ENCODE results near the gene TSPAN13.

DNA sequence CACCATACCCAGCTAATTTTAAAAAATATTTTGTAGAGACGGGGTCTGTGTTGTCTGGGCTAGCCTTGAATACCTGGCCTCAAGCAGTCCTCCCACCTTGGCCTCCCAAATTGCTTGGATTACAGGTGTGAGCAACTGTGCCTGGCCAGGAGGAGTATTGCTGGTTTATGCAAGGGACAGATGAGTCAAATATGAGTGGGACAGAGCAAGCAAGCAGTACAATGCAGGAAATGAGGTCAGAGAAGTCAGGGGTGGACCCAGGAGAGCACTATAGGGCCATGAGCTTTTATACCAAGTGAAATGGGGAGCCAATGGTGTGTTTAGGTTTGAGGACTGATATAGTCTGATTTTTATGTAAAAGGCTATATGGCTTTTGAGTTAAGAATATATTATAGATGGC, 6.3 kb downstream of the TSPAN13 start:
- no peak for TF ChIP-seq POLR2AphosphoS5 (IDR thresholded peaks at IDR 0.05; ENCODE audit: low read depth, low read length)
- TF ChIP-seq, protein P1, sequence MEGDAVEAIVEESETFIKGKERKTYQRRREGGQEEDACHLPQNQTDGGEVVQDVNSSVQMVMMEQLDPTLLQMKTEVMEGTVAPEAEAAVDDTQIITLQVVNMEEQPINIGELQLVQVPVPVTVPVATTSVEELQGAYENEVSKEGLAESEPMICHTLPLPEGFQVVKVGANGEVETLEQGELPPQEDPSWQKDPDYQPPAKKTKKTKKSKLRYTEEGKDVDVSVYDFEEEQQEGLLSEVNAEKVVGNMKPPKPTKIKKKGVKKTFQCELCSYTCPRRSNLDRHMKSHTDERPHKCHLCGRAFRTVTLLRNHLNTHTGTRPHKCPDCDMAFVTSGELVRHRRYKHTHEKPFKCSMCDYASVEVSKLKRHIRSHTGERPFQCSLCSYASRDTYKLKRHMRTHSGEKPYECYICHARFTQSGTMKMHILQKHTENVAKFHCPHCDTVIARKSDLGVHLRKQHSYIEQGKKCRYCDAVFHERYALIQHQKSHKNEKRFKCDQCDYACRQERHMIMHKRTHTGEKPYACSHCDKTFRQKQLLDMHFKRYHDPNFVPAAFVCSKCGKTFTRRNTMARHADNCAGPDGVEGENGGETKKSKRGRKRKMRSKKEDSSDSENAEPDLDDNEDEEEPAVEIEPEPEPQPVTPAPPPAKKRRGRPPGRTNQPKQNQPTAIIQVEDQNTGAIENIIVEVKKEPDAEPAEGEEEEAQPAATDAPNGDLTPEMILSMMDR (IDR thresholded peaks at IDR 0.05; ENCODE audit: control extremely low read depth in 1 of 3, insufficient read depth in 1 of 3, low read depth in 1 of 3, low read length in 3 of 3) = no peak
- no peak for TF ChIP-seq HDAC2 (IDR thresholded peaks at IDR 0.05; ENCODE audit: borderline replicate concordance in 1 of 2, low read depth in 2 of 2, low read length in 2 of 2)
- TF ChIP-seq USF2 (IDR thresholded peaks at IDR 0.05; ENCODE audit: low read length) = no peak
